Activated CD8-positive, alpha-beta T cell treated with anti-CD3 and anti-CD28 coated beads, Interleukin-2, amount 10 ng/mL, durations not matched to agents 7 days and 5 days (primary cell): ENCODE results near the gene HSF2BP. TPM values are rescaled to one million over a fixed set of nuclear protein-coding genes. Genes with fewer than 3 reads are reported as not detected.

ENCODE experiments used
- ATAC-seq: fragments of 150-1000 bp; cut with Tn5 transposase; one replicate; pipeline ENCODE4 v1.10.0; 2021; ENCODE audit warnings: moderate library complexity
- CTCF ChIA-PET: fragments of 350-600 bp; sonication (Branson Sonifier 250); formaldehyde crosslinking; loops from one replicate; lab custom pipeline; 2021; ENCODE audit warnings: antibody characterized with exemption; lab: Charles Lee
- POLR2A ChIA-PET: fragments of 350-600 bp; sonication (Branson Sonifier 250); formaldehyde crosslinking; loops from one replicate; lab custom pipeline; 2021; ENCODE audit warnings: antibody characterized with exemption; lab: Charles Lee
- DNase-seq: peaks from one replicate; pipeline ENCODE4 v3.0.0-alpha.2; 2020
- H3K27ac Mint-ChIP-seq: one replicate; pipeline ENCODE4 v1.8.0; 2021; ENCODE audit warnings: mild to moderate bottlenecking, mixed read lengths
- H3K27me3 Mint-ChIP-seq: one replicate; pipeline ENCODE4 v1.8.0; 2021; ENCODE audit warnings: low read depth, mixed read lengths
- H3K36me3 Mint-ChIP-seq: one replicate; pipeline ENCODE4 v1.8.0; 2021; ENCODE audit warnings: low read depth, mixed read lengths
- H3K4me1 Mint-ChIP-seq: one replicate; pipeline ENCODE4 v1.8.0; 2021; ENCODE audit warnings: low read depth, mixed read lengths
- H3K4me3 Mint-ChIP-seq: one replicate; pipeline ENCODE4 v1.8.0; 2021; ENCODE audit warnings: mild to moderate bottlenecking, mixed read lengths
- H3K9me3 Mint-ChIP-seq: one replicate; pipeline ENCODE4 v1.8.0; 2022; ENCODE audit warnings: mixed read lengths; ENCODE audit not compliant: insufficient read depth
- total RNA-seq, 2 experiments: library from RNA; stranded (reverse); gene quantifications; one replicate each; pipeline ENCODE4 v1.2.3, GENCODE V29; 2021

The HSF2BP gene
- total RNA-seq, 2 experiments from 2014 or later: 0.18 to 0.24 TPM

- Mint-ChIP-seq H3K27ac (no peak overlapping the region), H3K4me1 (peaks cover 24% of the 10 kb centered on the region), H3K36me3 (no peaks in the 10 kb centered on the region), H3K9me3 (no peaks in the 10 kb centered on the region), H3K4me3 (no peak overlapping the region), H3K27me3 (peaks cover 6% of the 10 kb centered on the region)
- ATAC-seq: no peak
- no peak for DNase-seq
- POLR2A ChIA-PET: no interaction called here
- CTCF ChIA-PET: interaction anchor here (1.2 to 2.5 kb wide), 7 partner anchors 11 to 329 kb away, joined by 3 to 12 read pairs (median 4); no protein-coding TSS in a partner anchor
These were observed 14.7 kb downstream of the HSF2BP start for GRCh38 chr21:43644609-43645008.

- DNase-seq: no peak
- no peak overlapping the region for H3K4me3 Mint-ChIP-seq
- ATAC-seq: no peak
- ChIA-PET POLR2A (no interaction called here), CTCF (no interaction called here)
- H3K4me1 Mint-ChIP-seq: peaks cover 24% of the 10 kb centered on the region
- no peaks in the 10 kb centered on the region for H3K36me3 Mint-ChIP-seq
- H3K27me3 Mint-ChIP-seq: peaks cover 6% of the 10 kb centered on the region
- H3K9me3 Mint-ChIP-seq: no peaks in the 10 kb centered on the region
- H3K27ac Mint-ChIP-seq: no peak overlapping the region
These were observed 15.2 kb downstream of the HSF2BP start for GRCh38 chr21:43644071-43644470.

GRCh38 chr21:43643193-43643592, 16.1 kb downstream of the HSF2BP start:
- Mint-ChIP-seq H3K4me1 (peaks cover 24% of the 10 kb centered on the region), H3K27ac (no peak overlapping the region), H3K36me3 (no peaks in the 10 kb centered on the region), H3K9me3 (no peaks in the 10 kb centered on the region), H3K4me3 (no peak overlapping the region), H3K27me3 (peaks cover 3% of the 10 kb centered on the region)
- ChIA-PET POLR2A (no interaction called here), CTCF (interaction anchor here (0.6 kb wide), 1 partner anchor 32 kb away, joined by 4 read pairs; no protein-coding TSS in a partner anchor)
- DNase-seq (no peak), ATAC-seq (no peak)

GRCh38 chr21:43640400-43640799, 18.9 kb downstream of the HSF2BP start:
- ATAC-seq (no peak), DNase-seq (no peak)
- Mint-ChIP-seq H3K9me3 (no peaks in the 10 kb centered on the region), H3K4me1 (peaks cover 9% of the 10 kb centered on the region), H3K36me3 (no peaks in the 10 kb centered on the region), H3K4me3 (no peak overlapping the region), H3K27ac (no peak overlapping the region), H3K27me3 (no peaks in the 10 kb centered on the region)
- POLR2A ChIA-PET: no interaction called here
- CTCF ChIA-PET: no interaction called here

- CTCF ChIA-PET: no interaction called here
- no peak for DNase-seq
These were observed 19.6 kb downstream of the HSF2BP start for GRCh38 chr21:43639470-43640353.

GRCh38 chr21:43637530-43638158, 21.6 kb downstream of the HSF2BP start:
- no peaks in the 10 kb centered on the region for H3K27me3 Mint-ChIP-seq
- no peaks in the 10 kb centered on the region for H3K9me3 Mint-ChIP-seq
- H3K36me3 Mint-ChIP-seq: no peaks in the 10 kb centered on the region
- no peak overlapping the region for H3K4me3 Mint-ChIP-seq
- POLR2A ChIA-PET: no interaction called here
- CTCF ChIA-PET: no interaction called here
- H3K27ac Mint-ChIP-seq: no peak overlapping the region
- DNase-seq: no peak
- ATAC-seq: no peak
- H3K4me1 Mint-ChIP-seq: no peaks in the 10 kb centered on the region

More at GRCh38 chr21:43639470-43640353, 19.6 kb downstream of the HSF2BP start:
- Mint-ChIP-seq H3K27ac (no peak overlapping the region), H3K4me3 (no peak overlapping the region), H3K27me3 (no peaks in the 10 kb centered on the region), H3K4me1 (peaks cover 3% of the 10 kb centered on the region), H3K9me3 (no peaks in the 10 kb centered on the region), H3K36me3 (no peaks in the 10 kb centered on the region)
- POLR2A ChIA-PET: no interaction called here
- no peak for ATAC-seq

GRCh38 chr21:43635436-43635835, 23.9 kb downstream of the HSF2BP start:
- no peaks in the 10 kb centered on the region for H3K27me3 Mint-ChIP-seq
- no peaks in the 10 kb centered on the region for H3K9me3 Mint-ChIP-seq
- H3K27ac Mint-ChIP-seq: no peak overlapping the region
- ATAC-seq (no peak), DNase-seq (no peak)
- ChIA-PET CTCF (interaction anchor here (1.8 kb wide), 1 partner anchor 10 kb away, joined by 9 read pairs; no protein-coding TSS in a partner anchor), POLR2A (no interaction called here)
- no peak overlapping the region for H3K4me3 Mint-ChIP-seq
- H3K36me3 Mint-ChIP-seq: no peaks in the 10 kb centered on the region
- H3K4me1 Mint-ChIP-seq: no peaks in the 10 kb centered on the region

GRCh38 chr21:43634618-43635017, 24.7 kb downstream of the HSF2BP start:
- Mint-ChIP-seq H3K36me3 (no peaks in the 10 kb centered on the region), H3K4me3 (no peak overlapping the region), H3K4me1 (no peaks in the 10 kb centered on the region), H3K9me3 (no peaks in the 10 kb centered on the region), H3K27me3 (no peaks in the 10 kb centered on the region), H3K27ac (no peak overlapping the region)
- CTCF ChIA-PET: interaction anchor here (1.8 kb wide), 1 partner anchor 11 kb away, joined by 9 read pairs; no protein-coding TSS in a partner anchor
- DNase-seq (no peak), ATAC-seq (no peak)
- POLR2A ChIA-PET: no interaction called here

GRCh38 chr21:43632373-43632905, 26.8 kb downstream of the HSF2BP start:
- Mint-ChIP-seq H3K9me3 (no peaks in the 10 kb centered on the region), H3K27ac (no peak overlapping the region), H3K4me1 (no peaks in the 10 kb centered on the region), H3K4me3 (no peak overlapping the region), H3K27me3 (no peaks in the 10 kb centered on the region), H3K36me3 (no peaks in the 10 kb centered on the region)
- CTCF ChIA-PET: no interaction called here
- POLR2A ChIA-PET: no interaction called here
- ATAC-seq (no peak), DNase-seq (no peak)

GRCh38 chr21:43631411-43632107, 27.7 kb downstream of the HSF2BP start:
- Mint-ChIP-seq H3K4me3 (no peak overlapping the region), H3K9me3 (no peaks in the 10 kb centered on the region), H3K27me3 (no peaks in the 10 kb centered on the region), H3K4me1 (no peaks in the 10 kb centered on the region), H3K27ac (no peak overlapping the region), H3K36me3 (no peaks in the 10 kb centered on the region)
- ChIA-PET CTCF (no interaction called here), POLR2A (no interaction called here)
- no peak for DNase-seq
- ATAC-seq: no peak

- CTCF ChIA-PET: interaction anchor here (1.4 kb wide), 1 partner anchor 18 kb away, joined by 5 read pairs; no protein-coding TSS in a partner anchor
- Mint-ChIP-seq H3K27me3 (peaks cover 8% of the 10 kb centered on the region), H3K36me3 (no peaks in the 10 kb centered on the region), H3K4me1 (no peaks in the 10 kb centered on the region), H3K4me3 (no peak overlapping the region), H3K9me3 (no peaks in the 10 kb centered on the region), H3K27ac (no peak overlapping the region)
- ATAC-seq (no peak), DNase-seq (no peak)
- POLR2A ChIA-PET: no interaction called here
These were observed 31.8 kb downstream of the HSF2BP start for GRCh38 chr21:43627527-43627926.
